Measurements from ENCODE around the gene FIBCD1.

FIBCD1 gene

DNA sequence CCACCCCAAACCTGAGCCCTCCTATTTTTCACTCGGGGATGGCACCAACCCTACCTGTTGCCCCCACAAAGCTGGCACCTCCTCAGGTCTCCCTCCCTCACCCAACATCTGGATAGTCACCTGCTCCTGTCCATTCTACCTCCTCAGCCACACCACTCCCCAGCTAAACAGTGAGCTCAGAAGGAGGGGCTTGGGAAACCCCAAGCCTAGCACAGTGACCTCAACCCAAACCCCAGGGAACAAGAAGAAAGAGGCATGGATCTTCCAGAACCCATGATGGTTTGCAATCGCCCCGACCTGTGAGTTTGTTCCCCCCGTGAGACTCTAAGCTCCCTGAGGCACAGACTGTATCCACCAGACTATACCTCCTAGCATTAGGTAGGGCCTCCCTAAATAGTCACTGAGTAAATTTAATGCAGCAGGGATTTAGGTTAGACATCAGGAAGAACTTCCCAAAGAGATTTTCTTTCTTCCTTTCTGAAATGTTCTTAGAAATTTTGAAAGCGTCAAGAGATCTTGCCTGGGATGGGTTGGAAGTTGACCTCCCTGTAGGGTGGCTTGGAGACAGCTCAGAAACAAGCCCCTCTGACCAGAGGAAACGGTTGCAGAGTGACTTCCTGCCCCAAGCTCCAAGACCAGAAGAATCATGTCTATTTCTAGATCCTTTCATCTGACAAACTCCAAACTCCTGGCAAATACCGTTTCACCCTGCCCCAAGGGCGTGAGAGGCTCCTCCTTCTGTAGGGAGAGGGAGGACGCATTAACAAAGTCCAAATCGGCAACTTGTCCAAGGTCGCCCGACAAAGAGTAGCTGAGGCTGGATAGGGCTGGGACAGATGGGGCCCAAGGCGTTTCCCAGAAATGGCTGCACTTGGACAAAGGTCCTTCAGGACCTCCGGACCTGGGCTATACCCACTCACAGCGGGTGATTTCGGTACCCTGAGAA lies 4.1 kb downstream of the FIBCD1 start:
- DNase-seq, result no peak

DNA sequence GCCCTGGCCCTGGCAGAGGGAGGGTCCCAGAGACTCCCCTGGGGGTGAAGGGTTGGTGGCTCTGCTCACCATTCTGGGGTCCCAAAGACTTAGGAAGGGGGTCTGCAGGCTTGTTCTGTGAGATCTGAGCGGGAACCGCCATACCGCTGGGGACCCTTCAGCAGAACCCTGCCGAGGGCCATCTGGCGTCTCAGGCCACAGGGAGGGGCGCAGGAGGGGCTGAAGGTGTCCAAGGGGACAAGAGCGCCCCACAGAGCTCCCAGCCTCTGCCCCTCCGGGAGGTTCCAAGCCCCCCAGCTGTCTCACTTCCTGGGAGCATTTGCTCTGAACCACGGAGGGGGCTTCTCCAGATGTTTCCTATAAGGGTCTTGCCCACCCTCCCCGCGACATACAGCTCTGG lies 4.8 kb downstream of the FIBCD1 start:
- DNase-seq, result no peak

DNA sequence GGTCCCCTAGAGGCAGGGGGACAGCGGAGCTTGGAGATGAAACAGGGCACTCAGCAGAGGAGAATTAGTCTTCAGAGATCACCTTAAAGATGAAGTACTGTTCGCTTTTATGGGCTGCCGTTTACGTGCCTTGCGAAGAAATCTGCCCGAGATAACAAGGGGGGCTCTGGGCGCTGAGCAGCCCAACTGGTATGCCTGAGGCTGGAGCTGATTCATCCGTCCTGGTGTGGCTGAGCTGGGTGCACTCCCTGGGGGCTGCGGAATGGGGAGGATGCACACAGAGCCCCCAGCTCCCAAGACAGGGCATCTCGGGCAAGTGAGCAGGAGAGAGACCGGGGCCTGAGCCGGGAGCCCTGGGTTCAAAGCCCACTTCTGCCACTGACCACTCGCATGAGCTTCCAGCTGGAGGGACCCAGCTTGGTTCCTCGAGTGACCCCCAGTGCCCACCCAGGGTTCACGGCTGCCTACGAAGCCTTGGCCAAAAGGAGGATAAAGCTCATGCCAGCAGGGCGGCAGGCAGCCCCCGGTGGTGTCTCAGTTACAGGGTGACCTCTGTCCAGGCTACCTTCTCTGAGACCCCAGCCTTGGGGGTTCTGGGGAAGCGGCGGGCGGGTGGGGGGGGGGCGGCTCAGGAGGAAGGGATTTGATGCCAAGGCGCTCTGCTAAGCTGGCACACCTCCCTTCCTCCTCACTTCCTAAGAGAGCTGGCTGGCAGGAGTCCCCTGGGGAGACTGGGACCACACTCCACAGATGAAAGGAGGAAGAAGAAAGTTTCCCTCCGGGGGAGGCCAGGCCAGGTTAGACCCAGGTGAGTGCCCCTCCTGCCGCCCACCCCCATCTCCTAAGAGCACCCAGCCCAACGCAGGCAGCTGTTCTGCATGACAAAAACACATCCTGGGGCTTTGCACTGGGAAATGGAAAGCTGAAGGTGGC lies 5.7 kb downstream of the FIBCD1 start:
- no peak for DNase-seq

DNA sequence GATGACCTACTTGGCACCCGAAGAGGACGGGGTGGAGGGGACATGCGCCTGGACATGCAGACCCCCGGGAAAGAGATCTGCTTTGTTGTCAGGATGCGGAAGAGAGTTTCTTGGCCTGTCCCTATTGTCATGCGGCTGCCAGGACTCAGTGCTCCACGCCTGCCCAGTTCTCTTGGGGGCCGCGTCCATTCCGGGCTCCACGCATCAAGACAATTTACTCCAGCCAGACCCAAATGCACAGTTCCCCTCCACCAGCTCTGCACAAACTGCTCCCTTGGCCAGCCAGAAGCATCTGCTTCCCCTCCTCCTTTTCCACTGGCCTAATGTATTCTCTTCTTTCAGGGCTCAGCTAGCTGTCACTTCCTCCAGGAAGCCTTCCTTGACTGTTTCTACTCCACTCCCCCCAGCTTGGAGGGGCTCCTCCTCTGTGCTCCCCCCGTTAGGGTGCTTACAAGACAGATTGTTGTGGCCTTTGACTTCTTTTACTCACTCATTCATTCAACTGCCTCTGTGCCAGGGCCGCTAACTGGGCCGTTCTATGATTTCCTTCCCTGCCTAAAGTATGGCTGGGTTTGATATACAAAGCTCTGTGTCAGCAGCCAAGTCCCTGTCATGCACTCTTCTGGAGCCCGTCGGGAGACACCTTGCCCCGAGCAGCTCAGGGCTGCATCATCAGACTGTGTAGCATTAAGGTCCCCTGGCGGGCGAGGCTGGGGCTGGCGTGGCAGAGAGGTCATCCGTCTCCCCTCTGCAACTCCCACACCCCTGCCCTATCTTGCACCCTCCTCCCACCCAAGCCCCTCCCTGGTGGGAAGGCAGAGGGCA lies 6.6 kb downstream of the FIBCD1 start:
- DNase-seq, result no peak

DNA sequence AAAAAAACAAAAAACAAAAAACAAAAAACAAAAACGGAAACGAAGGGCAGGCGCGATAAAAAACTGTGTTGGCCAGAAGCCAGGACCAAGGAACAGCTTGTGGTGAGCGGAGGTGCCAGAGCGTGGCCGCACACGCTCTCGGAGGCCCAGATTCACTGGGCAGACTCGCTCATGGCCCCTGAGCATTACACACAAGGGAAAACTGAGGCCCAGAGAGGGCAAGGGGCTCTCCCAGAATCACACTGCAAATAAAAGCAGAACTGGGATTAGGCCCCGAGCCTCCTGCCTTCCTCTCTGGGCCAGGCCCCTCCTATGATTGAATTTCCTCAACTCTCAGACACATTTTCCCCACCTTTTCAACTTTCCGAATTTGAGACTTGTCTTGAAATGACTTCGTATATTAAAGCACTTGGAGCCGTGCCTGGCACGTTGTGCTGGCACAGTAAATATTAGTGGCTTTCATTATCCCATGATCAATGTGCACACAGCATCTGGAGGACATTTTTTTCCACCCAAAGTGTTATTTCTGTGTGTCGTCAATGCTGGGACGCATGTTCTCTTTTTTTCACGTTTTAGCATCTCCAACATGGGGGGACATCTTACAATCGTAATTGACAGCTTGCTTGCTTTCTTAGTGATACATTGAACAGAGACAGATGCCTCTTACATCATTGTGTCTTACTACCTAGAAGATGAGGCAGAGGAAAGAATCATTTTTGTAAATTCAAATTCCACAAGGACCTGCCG lies 7.4 kb downstream of the FIBCD1 start:
- DNase-seq, result no peak

DNA sequence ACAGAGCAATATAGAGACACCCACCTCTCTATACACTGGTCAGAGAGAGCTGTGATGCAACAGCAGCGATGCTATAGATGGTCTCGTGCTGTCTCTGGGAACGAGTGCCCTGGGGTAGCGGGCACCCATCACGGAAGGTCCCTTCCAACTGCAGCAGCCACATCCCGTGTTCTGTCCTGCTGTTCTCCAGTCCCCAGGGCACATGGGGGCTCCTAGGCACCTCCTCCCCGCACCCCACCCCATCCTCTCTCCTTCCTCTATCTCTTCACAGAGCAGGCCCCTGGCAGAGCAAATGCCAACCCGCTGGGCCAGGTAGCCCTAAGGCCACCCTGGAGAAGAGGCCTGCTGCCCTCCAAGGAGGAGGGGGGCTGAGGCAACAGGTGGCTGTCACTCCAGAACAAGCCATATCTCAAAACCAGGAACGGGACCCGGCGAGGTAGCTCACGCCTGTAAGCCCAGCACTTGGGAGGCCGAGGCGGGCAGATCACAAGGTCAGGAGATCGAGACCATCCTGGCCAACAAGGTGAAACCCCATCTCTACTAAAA lies 8.2 kb downstream of the FIBCD1 start:
- DNase-seq, result no peak

DNA sequence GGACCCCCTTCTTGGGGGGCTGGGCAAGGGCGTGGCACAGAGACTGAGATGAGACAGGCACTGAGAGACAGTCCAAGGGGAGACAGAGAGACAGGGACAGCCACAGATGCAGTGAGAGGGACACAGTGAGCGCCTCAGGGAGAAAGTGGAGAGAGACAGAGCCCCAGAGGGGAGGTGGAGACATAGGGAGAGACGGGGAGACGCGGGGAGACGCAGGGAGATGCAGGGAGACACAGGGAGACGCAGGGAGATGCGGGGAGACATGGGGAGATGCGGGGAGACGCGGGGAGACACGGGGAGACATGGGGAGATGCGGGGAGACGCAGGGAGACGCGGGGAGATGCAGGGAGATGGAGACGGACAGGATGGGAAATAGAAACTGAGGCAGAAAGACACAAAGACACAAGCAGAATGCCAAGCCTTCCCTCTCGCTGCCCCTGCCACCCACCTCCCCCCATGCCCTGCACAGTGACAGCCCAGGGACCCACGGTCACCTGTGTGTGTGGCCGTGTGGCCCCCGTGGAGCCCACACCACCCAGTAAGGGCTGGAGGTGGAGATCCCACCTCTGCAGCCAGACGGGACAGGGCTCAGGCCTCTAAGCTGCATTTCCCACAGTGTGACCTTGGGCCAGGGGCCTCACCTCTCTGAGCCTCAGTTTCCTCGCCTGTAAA lies 8.8 kb downstream of the FIBCD1 start:
- no peak for DNase-seq

DNA sequence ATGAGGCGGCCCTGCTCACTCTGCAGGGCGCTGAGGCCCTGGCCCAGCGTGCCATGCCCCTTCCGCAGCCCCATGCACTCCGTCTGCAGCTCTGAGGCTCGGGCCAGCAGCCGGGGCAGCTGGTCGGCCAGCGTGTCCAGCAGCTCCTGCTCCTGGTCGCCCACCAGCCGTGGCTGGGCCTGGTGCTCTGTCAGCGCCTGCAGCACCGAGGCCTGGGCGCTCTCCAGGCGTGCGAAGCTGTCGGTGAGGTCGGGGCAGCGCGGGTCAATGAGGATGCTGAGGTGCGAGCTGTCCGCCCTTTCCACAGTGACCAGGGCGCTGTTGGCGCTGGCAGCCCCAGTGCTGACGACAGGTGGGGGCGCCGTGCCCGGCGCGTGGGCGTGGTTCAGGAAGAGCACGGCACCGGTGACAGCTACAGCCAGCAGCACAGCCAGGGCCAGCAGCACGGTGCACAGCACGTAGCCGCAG lies 9.4 kb downstream of the FIBCD1 start:
- no peak for DNase-seq

DNA sequence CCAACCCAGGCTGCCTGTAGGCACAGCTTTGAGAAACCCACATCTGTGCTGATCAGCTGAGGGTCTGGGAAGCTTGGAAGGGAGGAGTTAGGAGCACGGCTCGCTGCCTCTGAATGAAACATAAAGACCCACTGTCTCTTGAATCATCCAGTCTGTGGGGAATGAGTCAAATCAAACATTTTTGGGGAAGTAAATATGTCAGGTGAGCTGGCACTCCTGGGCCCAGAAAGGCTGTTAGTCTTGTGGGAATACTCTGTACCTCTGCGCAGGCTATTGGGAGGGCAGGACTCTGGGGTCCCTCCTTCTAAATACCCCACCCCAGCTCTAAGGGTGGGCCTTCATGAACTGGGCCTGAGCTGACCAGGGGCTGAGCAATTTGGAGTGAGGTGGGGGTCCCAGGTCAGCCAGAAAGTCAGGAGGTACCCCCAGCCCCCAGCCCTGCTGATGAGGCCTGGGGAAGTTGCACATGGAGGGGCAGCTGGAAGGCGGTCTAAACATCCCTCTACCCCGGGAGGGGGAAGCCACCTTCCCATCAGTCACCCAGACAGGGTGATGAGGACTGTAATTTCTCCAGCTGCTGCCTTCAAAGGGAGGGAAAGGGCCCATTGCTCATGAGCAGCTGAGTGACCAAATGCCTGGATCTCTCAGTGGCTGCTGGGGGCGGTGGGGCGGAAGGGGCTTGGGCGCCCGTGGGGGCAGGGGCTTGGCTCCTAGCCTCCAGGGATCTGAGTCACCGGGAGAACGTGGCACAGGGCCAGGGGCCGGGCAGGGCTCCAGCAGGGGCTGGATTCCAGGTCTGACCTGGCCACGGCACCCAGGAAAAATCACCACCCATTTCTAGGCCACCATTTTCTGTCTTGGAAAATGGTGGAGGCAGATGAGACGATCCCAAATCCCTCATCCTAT lies 10.8 kb downstream of the FIBCD1 start:
- DNase-seq, result no peak

DNA sequence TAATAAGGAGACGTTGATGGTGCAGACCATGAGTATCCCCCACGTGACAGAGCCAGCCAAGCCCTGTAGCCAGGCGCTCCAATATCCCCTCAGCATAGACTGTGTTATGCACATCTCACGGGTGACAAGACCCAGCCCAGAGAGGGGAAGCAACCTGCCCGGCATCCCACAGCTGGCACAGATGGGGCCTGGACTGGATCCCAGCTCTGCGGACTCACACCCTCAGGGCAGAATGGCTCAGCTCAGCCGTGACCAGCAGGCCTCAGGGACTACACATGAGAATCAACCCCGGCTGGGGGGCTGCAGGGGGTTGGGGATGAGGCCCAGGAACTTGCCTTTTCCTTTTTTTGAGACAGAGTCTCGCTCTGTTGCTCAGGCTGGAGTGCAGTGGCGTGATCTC lies 11.7 kb downstream of the FIBCD1 start:
- no peak for DNase-seq

DNA sequence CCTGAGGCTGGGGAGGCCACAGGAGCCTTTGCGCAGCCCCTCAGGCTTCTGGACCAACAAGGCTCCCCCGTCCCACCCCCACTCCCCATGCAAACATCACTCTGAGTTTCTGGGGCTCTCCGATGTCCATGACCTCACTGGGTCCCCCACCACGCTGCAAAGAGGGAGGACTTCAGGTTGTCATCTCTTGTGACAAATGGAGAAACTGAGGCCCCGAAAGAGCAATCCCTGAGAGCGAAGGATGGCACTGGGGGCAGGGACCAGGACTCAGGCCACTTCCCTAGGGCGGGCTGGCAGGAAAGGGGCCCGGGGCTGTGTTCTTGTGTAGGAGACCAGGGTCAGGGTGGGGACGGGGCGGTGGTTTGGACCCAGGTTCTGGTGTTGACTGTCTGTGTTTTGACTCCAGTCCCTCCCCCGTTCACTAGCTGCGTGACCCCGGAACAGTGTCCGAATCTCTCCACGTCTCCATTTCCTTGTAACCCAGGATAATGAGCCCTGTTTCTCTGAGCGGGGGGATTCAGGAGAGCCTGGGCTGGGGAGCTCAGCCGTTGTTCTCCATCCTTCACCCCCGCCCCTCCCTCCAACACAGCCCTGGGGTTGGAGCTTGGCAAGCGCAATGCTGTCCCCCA lies 13.9 kb downstream of the FIBCD1 start:
- no peak for DNase-seq

DNA sequence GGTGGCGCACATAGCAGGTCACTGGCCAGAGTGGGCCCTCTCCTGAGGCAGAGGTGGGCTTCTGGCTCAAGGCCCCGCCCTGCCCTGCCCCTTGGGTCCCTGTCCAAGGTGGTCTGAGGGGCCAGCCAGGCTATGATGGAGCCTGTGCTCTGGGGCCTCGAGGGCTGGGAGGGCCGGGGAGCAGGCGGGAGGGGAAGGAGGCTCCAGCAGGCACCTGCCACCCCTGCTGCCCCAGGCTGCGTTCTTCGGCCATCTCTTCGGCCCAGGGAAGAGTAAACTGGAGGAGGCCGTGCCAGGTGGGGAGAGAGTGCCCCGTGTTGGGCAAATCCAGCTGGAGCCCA lies 14.6 kb downstream of the FIBCD1 start:
- DNase-seq, result no peak

DNA sequence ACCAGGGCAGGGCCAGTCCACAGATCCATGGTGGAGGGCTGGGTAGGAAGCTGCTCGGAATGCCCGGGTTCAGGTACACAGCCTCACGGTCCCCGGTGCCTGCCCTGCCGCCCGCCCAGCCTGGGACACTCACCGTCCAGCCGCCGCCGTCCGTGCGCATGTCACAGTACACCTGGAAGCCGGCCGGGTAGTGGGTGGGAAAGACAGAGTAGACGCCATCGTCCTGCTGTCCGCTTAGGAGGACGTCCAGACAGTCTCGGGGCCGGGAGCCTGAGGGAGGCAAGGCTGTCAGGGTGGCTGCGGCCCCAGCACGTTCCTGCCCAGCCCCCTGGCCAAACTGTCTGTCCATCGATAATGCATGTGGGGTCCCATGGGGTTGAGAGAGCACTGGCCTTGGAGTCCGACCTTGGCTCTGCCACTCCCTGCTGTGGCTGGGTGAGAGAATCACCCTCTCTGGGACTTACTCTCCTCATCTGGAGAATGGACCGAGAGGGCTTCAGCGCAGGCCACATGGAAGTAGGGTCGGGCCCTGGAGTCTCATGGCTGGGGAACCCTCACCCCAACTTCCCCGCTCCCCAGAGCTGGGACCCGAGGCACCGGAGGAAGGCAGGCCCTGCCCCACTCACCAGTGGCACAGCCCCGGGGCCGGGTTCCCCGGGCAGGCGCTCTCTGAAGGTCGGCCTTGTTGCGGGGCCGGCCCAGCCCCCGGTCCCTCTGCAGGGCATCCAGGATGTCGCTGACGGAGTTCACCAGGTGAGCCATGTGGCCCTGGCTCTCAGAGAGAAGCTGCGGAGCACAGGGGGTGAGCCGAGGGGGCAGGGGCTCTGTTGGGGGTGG lies 15.2 kb downstream of the FIBCD1 start:
- DNase-seq, result no peak

DNA sequence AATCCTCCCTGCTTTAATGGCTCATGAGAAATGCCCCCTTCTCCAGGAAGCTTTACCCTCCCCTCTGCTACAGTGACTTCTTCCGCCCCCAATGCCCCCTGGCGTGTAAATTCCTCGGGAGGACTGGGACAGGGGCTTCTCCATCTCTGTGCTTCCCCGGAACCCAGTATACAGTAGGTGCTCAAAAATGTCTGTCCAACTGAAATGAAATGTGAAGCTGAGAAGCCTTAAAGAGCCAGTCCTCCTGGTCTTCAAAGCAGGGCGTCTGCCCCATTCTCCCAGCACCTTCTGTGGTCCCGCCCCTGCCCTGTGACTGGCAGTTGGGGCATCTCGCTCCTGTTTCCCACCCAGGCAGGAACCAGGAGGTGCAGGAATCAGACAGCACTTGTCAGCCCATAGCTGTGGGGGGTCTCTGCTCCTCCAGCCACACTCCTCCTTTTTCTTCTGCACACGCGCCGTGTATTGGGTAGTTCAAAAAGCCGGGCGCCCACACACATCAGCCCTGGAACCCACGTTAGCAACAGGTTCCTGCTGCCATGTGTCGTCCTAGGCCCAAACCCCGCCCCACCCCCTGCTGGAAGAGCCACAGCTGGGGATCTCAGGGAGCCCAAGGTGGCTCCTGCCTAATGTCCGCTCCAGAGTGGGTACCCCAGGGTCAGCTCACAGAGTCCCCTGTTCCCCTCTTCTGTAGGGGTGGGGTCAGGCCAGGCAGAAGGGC lies 16.0 kb downstream of the FIBCD1 start:
- DNase-seq, result no peak

DNA sequence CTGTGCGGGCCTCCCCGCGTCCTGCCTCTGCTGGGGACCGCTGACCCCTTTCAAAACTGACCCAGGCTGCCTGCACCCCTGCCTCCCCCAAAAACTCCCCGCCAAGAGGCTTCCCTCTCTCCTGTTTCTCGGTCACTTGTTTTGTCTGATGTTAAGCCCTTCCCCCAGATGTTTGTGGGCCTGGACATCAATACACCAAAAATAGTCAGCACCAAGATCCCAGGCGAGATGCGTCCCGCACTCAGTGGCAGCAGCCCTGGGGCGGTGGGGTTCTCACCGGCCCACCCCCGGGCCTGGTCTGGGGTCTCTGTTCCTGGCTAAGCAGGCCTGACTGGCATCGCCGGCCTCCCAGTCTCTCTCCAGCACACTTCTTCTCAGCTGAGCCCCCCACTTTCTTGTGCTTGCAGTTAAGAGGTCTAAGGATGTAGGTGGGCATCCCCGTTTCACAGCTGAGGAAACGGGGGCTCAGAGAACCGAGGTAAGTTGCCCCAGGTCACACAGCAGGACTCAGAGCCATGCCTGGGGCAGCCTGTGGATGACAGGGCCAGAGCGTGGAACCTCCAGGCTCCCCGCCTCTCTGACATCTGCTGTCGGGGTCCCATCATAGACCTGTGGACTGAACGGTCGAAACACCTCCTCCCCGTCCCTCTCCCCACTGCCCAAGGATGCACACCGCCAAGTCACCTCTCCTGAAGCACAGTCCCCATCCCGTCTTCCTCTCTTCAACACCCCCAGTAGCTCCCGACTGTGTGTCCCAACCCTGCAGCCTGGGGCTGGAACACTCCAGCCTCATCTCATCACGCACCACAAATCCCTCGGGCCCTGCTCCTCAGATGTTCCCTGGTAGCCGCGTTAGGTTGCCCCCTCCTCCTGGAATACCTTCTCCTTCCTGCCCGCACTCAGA lies 16.8 kb downstream of the FIBCD1 start:
- no peak for DNase-seq

DNA sequence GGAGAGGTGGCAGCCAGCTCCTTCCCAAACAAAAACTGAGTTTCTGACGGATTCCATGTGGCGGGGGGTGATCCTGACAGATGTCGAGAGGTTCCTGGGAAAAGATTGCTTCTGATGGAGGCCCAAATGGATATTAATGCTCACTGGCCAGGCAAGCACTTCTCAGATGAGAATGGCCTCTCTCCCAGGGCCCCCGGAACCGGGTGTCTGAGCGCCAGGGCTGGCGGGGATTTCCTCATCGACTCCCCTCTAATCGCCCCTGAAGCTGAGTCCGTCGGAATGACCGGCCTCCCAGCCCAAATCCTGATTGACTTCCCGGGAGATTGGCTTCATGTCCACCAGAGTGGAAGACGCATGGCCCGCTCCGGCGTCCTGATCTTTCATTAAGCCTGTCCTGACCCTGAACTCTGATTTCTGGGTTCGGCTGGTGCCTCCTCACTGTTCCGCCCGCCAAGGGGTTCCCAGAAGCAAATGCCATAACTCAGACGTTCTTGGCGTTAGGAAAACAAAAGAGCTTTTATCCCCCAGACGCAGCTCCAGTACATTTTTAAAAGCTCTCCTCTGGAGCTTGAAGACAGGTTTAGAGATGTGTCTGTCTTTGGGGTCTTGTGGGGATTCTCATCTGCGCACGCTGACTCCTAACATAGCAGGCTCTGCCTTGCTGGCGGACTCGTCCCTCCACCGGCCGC lies 17.6 kb downstream of the FIBCD1 start:
- DNase-seq, result no peak
